ENCODE results near the gene GALNT11.

GALNT11 gene

DNA sequence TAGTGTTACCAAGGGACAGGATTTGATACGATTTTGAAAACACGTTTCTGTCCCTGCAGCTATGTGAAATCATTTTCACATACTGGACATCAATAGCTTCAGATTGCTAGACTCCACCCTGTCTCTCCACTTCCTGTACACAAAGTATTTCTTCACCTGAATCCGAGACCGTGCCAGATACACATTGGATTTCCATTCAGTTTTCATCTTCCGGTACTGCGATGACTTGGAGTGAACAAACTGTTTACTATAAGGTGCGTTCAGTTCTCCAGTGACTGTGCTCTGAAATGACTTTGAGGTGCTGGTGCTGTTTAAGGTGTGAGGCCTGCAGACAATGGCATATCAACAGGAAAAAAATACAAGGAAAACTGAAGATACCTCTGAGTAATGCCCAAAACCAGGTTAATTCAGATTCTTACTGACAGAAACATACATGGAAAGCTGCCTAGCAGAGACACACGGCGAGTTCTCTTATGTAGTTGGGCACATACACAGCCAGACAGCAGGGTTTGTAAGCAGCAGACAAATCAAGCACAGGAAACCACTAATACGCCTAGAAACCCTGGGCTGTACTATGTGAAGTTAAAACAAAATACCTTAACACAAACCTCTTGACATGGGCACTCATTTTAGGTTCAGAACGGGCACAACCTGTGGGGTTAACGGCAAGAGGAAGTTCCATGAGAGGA lies 119.2 kb downstream of the GALNT11 start:
- DNase-seq (ENCODE audit: low read depth in 2 of 3, low spot score in 2 of 3) = no peak

DNA sequence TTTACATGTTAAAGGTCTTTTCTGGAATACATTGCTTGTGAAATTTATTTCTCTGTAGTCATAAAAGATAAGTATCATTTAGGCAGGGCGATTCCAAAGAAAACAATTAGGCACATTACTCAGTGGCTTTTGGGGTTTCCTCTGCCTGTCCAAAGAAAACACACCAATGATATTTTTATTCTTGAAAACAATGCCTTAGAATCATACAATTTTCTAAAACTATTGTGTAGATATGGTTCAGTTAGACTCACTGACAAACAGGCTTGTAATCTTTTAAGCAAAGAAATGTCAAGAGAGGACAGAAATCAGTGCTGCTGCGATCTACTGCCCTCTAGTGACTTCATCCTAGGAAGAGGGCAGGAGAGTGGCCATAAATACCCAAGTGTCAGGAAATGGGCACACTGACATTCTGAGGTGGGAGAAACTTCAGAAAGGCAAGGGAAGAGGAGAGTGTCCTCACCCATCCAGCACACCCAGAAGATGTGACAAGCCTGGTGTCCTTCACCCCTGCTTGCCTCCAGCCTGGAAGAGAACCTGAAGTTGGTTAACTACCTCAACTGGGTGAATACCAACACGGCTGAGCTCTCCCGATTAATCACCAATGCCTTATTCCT lies 120.5 kb downstream of the GALNT11 start:
- no peak for DNase-seq (ENCODE audit: low read depth in 2 of 3, low spot score in 2 of 3)

DNA sequence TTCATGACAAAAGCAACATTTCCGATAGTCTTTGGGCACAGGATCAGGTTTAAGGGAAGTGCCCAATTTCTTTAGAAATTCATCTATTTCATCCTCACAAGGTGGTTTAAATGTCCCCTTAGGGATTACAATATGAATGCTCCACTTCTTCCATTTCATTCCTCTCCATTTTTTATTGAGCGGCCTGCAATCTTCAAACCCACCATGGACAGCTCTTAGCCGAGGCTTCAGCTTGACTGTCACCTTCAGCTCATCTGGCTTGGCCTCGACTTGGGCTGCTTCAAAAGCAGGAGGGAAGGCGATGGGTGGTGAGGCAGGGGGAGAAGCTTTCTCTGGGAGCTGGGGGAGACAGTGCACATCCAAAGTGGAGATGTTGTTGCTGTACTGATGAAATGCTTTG lies 123.2 kb downstream of the GALNT11 start:
- no peak for DNase-seq (ENCODE audit: low read depth in 2 of 3, low spot score in 2 of 3)

DNA sequence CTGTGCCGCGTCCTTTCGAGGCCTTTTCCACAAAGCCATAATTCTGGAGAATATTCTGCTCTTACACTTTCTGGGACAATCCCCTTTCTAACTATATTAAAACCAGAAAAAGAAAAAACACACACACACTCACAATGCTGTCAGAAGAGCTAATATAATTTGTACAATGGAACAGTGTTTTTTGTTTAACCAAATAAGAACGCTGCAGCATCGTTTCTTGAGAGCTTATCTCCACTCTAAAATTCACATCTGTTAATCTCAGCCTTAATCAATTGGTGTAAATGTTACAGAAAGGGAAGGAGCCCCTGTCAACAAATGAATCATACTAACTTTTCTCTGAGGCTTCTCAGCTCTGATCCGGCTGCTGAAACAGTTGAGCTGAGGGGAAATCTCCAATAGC lies 123.9 kb downstream of the GALNT11 start:
- DNase-seq (ENCODE audit: low read depth in 2 of 3, low spot score in 2 of 3) = no peak

DNA sequence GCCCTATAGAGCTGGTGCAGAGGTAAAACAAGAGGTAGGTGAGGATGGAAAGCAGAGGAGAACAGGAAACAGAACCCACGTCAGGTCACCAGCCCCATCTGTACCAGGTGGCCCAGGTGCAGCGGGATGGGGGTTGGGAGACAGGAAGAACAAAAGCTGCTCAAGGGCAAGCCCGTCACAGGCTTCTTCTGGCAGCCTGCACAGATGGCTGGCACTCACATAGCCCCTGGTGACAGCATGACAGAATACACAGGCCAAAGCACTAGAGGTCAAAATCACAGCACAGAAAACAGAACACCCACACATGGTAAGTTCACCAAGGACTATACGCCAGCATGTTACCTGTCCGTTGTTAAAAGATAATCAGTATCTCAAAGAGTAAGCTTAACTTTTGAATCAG lies 126.8 kb downstream of the GALNT11 start:
- no peak for DNase-seq (ENCODE audit: low read depth in 2 of 3, low spot score in 2 of 3)

DNA sequence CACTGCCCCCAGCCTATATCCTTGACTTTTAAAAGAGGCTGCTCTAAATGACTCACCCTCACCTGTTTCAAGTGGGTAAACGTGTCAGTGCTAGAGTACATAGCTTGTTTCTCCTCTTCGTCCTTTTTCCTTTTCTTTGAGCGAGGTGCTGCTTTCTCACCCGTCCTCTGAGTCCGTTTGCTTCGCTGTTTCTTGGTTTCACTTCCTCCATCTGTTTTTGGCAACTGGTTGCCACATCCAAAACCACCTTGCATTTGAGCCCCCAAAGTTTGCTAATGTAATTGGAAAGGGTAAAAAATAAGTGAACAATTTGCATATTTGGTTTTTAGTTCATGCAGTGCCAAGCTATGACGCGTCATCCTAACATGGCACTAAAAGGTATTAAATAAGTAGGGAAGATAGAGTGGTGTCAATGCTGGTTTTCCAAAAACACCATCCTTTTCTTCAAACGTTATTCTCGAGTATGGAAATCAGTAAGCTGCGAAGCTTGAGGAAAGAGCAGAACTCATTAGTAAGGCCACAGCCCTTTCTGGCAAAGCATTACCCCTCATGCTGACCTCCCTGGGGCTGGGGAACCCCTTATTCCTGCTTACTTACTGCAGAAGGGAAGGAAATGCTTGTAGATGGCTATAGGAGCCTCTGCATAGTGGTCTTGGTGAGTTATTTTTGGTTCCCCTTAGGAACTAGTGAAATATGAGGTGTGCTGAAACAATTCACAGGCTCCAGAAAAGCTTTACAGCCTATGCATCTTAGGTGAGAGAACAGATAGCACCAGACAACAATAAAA lies 133.5 kb downstream of the GALNT11 start:
- DNase-seq (ENCODE audit: low read depth in 2 of 3, low spot score in 2 of 3) = no peak

DNA sequence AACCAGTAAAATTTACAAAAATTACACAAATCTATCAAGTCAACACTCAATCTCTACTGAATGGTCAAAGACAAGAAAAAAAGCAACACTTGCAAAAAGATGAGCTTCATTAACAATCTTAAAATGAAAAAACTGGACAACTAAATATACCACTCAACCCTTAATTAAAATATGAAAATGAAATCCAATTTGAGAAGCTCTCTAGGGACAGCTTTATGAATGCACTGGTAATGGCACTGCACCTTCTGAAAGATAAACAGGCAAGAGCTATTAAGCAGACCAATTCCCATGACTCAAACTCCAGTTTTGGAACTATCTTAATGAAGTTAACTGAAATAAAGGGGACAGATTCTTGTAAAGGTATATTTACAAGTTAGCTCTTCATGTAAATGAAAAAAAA lies 135.7 kb downstream of the GALNT11 start:
- no peak for DNase-seq (ENCODE audit: low read depth in 2 of 3, low spot score in 2 of 3)

DNA sequence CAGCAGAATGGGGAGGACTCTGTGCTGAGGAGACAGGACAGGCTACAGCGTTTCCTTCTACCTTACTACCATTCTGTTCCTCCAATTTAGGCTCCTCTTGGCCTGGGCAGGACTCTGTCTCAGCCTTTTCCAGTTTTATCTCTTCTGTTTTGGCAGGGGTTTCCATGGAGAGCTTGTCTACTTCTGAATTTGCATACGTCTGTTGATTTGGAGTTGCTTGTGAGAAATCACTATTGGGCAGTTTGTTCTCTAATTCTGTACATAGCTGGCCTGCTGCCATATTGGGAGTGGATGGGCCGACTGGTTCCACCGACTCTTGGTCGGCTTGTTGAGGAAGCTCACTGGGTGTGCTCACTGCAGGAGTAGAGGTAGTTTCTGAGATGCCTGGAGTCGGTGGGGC lies 136.8 kb downstream of the GALNT11 start:
- DNase-seq (ENCODE audit: low read depth in 2 of 3, low spot score in 2 of 3) = no peak

Measured in activated CD8-positive, alpha-beta memory T cell treated with anti-CD3 and anti-CD28 coated beads for 48 hours (primary cell).